Neural crest cell (in vitro differentiated cells): ENCODE measurements around the gene CCKAR. TPM values are rescaled to one million over a fixed set of nuclear protein-coding genes. Genes with fewer than 3 reads are reported as not detected.

Experiments used
- DNase-seq: peaks from one replicate; pipeline ENCODE4 v3.0.0; 2021; ENCODE audit warnings: low read depth, mixed read lengths, low spot score
- H3K27ac Mint-ChIP-seq: one replicate; pipeline ENCODE4 v1.8.0; 2021; ENCODE audit warnings: mild to moderate bottlenecking, mixed read lengths; ENCODE audit not compliant: unreplicated experiment
- H3K27me3 Mint-ChIP-seq: 2 replicates; pipeline ENCODE4 v1.8.0; 2021; ENCODE audit warnings: low read depth, mild to moderate bottlenecking, mixed read lengths
- H3K36me3 Mint-ChIP-seq: 2 replicates; pipeline ENCODE4 v1.8.0; 2021; ENCODE audit warnings: low read depth, mild to moderate bottlenecking, mixed read lengths
- H3K4me1 Mint-ChIP-seq: 2 replicates; pipeline ENCODE4 v1.8.0; 2021; ENCODE audit warnings: mixed read lengths
- H3K4me3 Mint-ChIP-seq: one replicate; pipeline ENCODE4 v1.8.0; 2021; ENCODE audit warnings: mild to moderate bottlenecking, mixed read lengths
- H3K9me3 Mint-ChIP-seq: 2 replicates; pipeline ENCODE4 v1.8.0; 2021; ENCODE audit warnings: mixed read lengths
- total RNA-seq: library from RNA; stranded (reverse); gene quantifications from 2 replicates; pipeline ENCODE4 v1.2.1, GENCODE V29; 2021
- TF ChIP-seq, protein P1 (sequence below): fragments of 200-600 bp; sonication (generic); conservative IDR thresholded peaks from 2 replicates; pipeline ENCODE4 v1.5.0; 2021; ENCODE audit warnings: antibody characterized with exemption, mild to moderate bottlenecking

The CCKAR gene
- total RNA-seq, 1 donor from 2014 or later = not detected

DNA sequence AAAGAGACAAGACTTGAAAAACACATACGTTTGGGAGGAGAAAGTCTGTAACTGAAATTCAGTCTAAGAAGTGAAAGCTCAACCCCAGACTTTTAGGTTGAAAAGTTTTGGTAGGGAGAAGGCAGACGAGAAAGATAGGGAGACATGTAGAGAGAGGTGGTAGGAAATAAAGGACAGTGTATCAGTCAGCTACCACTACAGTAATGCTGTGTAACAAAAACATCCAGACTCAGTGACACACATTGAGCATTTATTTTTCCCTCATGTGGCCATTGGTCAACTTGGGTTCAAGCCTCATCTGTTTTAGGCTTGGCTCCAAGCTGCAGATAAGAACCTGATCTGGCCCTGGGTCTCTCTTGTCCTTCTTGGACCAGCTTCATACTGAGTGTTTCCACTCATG lies 26.9 kb downstream of the CCKAR start:
- H3K4me1 Mint-ChIP-seq = peaks cover 5% of the 10 kb centered on the region
- H3K27ac Mint-ChIP-seq = no peak overlapping the region
- no peaks in the 10 kb centered on the region for H3K27me3 Mint-ChIP-seq

DNA sequence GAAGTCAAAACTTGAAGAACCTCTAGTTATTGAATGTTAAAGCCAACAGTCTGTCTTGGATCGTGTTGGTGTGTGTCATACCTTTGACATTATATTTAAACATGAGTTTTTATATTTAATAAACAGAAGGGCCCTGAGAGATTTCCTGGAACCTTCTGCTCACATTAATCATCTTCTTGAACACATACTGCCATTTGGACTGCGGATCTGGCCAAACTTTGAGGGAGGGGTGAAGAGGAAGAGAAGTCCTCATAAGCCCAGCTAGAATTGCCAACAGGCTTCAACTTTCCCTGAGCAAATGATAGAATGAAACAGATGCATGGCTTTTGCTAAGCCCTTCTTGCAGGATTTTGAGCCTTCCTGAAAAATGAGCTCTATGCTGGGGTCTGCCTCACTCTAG lies 27.4 kb downstream of the CCKAR start:
- H3K36me3 Mint-ChIP-seq = no peaks in the 10 kb centered on the region
- DNase-seq = no peak
- H3K27me3 Mint-ChIP-seq = no peaks in the 10 kb centered on the region
- H3K9me3 Mint-ChIP-seq = no peaks in the 10 kb centered on the region
- TF ChIP-seq, protein P1, sequence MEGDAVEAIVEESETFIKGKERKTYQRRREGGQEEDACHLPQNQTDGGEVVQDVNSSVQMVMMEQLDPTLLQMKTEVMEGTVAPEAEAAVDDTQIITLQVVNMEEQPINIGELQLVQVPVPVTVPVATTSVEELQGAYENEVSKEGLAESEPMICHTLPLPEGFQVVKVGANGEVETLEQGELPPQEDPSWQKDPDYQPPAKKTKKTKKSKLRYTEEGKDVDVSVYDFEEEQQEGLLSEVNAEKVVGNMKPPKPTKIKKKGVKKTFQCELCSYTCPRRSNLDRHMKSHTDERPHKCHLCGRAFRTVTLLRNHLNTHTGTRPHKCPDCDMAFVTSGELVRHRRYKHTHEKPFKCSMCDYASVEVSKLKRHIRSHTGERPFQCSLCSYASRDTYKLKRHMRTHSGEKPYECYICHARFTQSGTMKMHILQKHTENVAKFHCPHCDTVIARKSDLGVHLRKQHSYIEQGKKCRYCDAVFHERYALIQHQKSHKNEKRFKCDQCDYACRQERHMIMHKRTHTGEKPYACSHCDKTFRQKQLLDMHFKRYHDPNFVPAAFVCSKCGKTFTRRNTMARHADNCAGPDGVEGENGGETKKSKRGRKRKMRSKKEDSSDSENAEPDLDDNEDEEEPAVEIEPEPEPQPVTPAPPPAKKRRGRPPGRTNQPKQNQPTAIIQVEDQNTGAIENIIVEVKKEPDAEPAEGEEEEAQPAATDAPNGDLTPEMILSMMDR = no peak
- no peak overlapping the region for H3K4me3 Mint-ChIP-seq
- no peak overlapping the region for H3K27ac Mint-ChIP-seq
- H3K4me1 Mint-ChIP-seq = peaks cover 5% of the 10 kb centered on the region

More for the DNA sequence above, 26.9 kb downstream of the CCKAR start:
- Mint-ChIP-seq H3K36me3 (no peaks in the 10 kb centered on the region), H3K9me3 (no peaks in the 10 kb centered on the region), H3K4me3 (no peak overlapping the region)
- DNase-seq = no peak
- TF ChIP-seq, protein P1 = no peak

DNA sequence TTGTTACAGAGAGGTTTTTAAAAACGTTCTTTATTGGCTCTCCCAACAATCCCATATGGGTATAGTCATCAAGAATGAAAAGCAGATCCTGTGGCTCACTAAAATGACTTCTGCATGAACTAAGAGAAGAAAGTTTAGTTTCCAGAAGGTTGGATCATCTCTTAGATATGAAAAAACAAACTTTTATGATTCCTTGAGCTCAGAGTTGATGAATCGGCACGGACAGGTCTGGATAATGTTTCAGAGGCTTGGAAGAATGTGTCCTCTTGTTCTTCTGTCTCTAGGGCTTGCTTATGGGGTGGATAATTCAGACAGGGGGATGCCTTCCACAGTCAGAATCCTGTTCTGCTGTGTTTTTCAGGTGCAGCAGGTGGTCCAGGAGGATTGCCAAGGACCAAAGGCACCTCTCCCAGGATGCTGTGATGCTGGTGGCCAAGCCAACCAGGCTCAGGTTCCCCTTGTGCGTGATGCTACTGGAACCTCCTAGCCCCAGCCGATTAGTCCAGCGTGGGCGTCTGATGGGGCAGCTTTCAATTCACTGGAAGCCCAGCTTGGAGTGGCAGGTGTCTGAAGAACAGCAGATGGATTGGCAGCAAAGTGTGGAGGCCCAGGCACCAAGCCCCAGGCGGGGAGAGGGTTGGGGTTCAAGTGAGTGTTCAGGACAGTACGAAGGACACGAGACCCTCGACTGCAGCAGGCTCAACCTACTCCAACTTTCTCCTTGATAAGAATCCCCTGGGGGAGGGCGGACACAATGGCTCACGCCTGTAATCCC lies 30.3 kb downstream of the CCKAR start:
- peaks cover 5% of the 10 kb centered on the region for H3K4me1 Mint-ChIP-seq
- no peak for DNase-seq
- no peak overlapping the region for H3K4me3 Mint-ChIP-seq
- no peak overlapping the region for H3K27ac Mint-ChIP-seq
- no peaks in the 10 kb centered on the region for H3K27me3 Mint-ChIP-seq
- TF ChIP-seq, protein P1 = no peak
- H3K9me3 Mint-ChIP-seq = no peaks in the 10 kb centered on the region
- no peaks in the 10 kb centered on the region for H3K36me3 Mint-ChIP-seq

DNA sequence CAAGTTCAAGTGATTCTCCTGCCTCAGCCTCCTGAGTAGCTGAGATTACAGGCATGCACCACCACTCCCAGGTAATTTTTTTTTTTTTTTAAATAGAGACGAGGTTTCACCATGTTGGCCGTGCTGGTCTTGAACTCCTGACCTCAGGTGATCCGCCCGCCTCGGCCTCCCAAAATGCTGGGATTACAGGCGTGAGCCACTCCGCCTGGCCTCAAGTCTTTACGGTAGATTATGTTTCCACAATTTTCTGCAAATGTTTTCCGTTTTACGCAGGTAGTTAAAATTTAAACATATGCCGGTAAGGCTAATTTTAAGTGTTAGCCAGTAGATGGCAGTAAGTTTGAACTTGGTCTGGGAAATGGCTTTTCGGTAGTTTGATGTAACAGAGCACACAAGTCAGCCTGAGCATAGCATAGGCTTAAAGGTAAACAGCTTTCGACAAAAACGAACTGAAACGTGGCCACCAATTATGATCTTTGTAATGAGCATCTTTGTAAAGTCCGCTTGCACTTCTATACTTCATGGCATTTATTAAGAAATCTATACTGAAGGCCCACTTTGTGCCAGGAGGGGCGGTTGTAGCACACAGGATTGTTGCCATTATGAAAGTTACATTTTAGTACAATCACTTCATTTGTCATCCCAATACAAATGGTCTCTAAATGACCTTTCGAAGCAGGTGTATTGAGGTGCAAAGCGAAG lies 31.1 kb downstream of the CCKAR start:
- Mint-ChIP-seq H3K36me3 (no peaks in the 10 kb centered on the region), H3K27ac (no peak overlapping the region), H3K4me1 (peaks cover 5% of the 10 kb centered on the region), H3K9me3 (no peaks in the 10 kb centered on the region), H3K27me3 (no peaks in the 10 kb centered on the region), H3K4me3 (no peak overlapping the region)
- TF ChIP-seq, protein P1 = peak; percentile 74
- no peak for DNase-seq

DNA sequence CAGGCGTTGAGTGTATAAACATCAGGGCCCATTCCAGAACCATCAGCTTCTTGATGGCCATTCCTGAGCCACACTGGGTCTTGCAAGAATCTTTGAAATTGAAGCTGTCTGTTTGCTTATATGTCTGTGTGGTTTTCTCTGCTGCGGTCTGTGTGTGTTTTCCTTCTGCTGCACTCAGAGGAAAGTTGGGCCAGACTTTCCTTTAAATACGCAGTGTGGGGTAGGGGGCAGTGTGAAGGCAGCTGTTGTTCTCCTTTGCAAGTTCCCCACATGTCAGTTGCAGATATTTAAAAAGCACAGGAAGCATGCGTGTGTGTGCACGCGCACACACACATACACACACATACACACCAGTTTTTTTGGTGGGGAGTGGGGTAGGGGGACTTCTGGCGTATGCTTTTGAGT lies 32.1 kb downstream of the CCKAR start:
- TF ChIP-seq, protein P1 = no peak
- no peaks in the 10 kb centered on the region for H3K27me3 Mint-ChIP-seq
- no peak overlapping the region for H3K4me3 Mint-ChIP-seq
- H3K36me3 Mint-ChIP-seq = no peaks in the 10 kb centered on the region
- H3K9me3 Mint-ChIP-seq = no peaks in the 10 kb centered on the region
- H3K4me1 Mint-ChIP-seq = peaks cover 5% of the 10 kb centered on the region
- no peak for DNase-seq
- H3K27ac Mint-ChIP-seq = no peak overlapping the region
